SJSA1 (cell line): ENCODE results near the gene NFE2. TPM values are rescaled to one million over a fixed set of nuclear protein-coding genes. Genes with fewer than 3 reads are reported as not detected.
"Not testable (repeated sequence)": the region's sequence is repeated elsewhere in the genome, so short reads cannot be mapped to it uniquely, and the experiment has no call there.

Experiments
- DNase-seq, 2 experiments: peaks; one replicate each; pipeline ENCODE4 v3.0.0-alpha.2; 2015 to 2020; ENCODE audit warnings: low spot score in 2 of 2, low read depth in 1 of 2
- H3K27ac ChIP-seq: fragments of 250-450 bp; sonication (Bioruptor Pico); 2 replicates; pipeline ENCODE4 v1.5.1; 2020; ENCODE audit warnings: mild to moderate bottlenecking, moderate library complexity
- H3K27me3 ChIP-seq: fragments of 250-450 bp; sonication (Bioruptor Pico); replicated peaks from 2 replicates; pipeline ENCODE4 v1.5.1; 2020; ENCODE audit warnings: mild to moderate bottlenecking, moderate library complexity
- H3K36me3 ChIP-seq: fragments of 250-450 bp; sonication (Bioruptor Pico); 2 replicates; pipeline ENCODE4 v1.5.1; 2020; ENCODE audit warnings: mild to moderate bottlenecking
- H3K4me1 ChIP-seq: fragments of 250-450 bp; sonication (Bioruptor Pico); replicated peaks from 2 replicates; pipeline ENCODE4 v1.6.1; 2021; ENCODE audit warnings: mild to moderate bottlenecking
- H3K4me3 ChIP-seq: fragments of 250-450 bp; sonication (Bioruptor Pico); 2 replicates; pipeline ENCODE4 v1.5.1; 2020; ENCODE audit warnings: mild to moderate bottlenecking
- H3K9me3 ChIP-seq: fragments of 250-450 bp; sonication (Bioruptor Pico); replicated peaks from 2 replicates; pipeline ENCODE4 v1.5.1; 2020; ENCODE audit warnings: mild to moderate bottlenecking
- total RNA-seq: library from RNA; depleted of rRNA; stranded (reverse); fragments of >200 nt; shearing (Covaris generic); gene quantifications from 2 replicates; pipeline ENCODE4 v1.2.3, GENCODE V29; 2014

The NFE2 gene
- total RNA-seq, 1 experiment from 2014 or later = not detected

DNA sequence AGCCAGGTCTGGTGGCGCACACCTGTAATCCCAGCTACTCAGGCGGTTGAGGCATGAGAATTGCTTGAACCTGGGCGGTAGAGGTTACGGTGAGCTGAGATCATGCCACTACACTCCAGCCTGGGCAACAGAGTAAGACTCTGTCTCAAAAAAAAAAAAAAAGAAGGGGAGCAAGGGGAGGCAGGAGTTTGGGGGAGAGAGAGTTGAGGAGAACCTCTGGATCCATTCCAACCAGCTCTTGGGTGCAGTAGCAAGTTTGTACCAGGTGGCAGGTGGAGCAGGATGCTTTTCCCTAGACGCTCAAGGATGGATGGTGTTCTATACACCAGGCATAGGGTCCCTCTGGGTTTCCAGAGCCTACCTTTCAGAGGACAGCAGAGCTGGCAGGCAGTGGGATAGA lies 1.9 kb downstream of the NFE2 start:
- peaks cover 12% of the 10 kb centered on the region for H3K27me3 ChIP-seq
- peaks cover 16% of the 10 kb centered on the region for H3K4me1 ChIP-seq
- no peak overlapping the region for H3K27ac ChIP-seq
- no peaks in the 10 kb centered on the region for H3K9me3 ChIP-seq
- H3K4me3 ChIP-seq = no peak overlapping the region
- no peak for DNase-seq
- H3K36me3 ChIP-seq = no peaks in the 10 kb centered on the region

GRCh38 chr12:54296393-54297099 lies 4.3 kb downstream of the NFE2 start:
- H3K9me3 ChIP-seq = no peaks in the 10 kb centered on the region
- no peak overlapping the region for H3K27ac ChIP-seq
- H3K27me3 ChIP-seq = 0 out of 2 replicates have a peak, but pooled peaks cover 3% of the 10 kb centered on the region
- DNase-seq = no peak
- H3K36me3 ChIP-seq = no peaks in the 10 kb centered on the region
- peaks cover 16% of the 10 kb centered on the region for H3K4me1 ChIP-seq
- no peak overlapping the region for H3K4me3 ChIP-seq

DNA sequence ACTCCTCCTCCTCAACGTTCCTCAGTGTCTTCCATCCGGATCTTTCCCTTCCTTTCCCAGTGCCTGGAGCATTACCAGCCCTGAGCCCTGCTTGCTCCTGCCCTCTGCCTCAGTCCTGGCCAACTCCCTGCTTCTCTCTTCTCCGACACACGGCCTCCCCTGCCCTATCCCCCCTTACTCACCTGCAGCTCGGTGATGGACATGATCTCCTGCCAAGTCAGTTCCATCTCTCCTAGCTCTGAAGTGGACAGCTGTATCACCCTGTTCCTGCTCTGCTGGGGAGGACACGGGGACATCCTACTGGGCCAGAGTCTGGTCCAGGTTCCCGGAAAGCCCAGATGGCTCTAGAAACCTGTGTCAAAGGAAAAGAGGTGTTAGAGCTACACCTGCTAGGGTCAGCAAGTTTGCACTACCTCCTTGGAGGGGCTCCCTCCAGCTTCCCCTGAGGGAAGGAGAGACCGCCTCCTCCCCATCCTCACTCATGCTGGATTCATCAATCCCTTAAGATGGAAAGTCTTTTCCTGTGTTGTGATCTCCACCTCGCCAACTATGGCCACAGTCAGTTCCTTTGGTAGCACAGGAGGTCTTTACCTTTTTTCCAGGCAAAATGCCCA lies 5.8 kb downstream of the NFE2 start:
- no peak for DNase-seq
- Histone ChIP-seq H3K4me1 (peaks cover 4% of the 10 kb centered on the region), H3K27me3 (0 out of 2 replicates have a peak, but pooled peaks cover 3% of the 10 kb centered on the region), H3K27ac (no peak overlapping the region), H3K4me3 (no peak overlapping the region), H3K9me3 (no peaks in the 10 kb centered on the region), H3K36me3 (no peaks in the 10 kb centered on the region)

DNA sequence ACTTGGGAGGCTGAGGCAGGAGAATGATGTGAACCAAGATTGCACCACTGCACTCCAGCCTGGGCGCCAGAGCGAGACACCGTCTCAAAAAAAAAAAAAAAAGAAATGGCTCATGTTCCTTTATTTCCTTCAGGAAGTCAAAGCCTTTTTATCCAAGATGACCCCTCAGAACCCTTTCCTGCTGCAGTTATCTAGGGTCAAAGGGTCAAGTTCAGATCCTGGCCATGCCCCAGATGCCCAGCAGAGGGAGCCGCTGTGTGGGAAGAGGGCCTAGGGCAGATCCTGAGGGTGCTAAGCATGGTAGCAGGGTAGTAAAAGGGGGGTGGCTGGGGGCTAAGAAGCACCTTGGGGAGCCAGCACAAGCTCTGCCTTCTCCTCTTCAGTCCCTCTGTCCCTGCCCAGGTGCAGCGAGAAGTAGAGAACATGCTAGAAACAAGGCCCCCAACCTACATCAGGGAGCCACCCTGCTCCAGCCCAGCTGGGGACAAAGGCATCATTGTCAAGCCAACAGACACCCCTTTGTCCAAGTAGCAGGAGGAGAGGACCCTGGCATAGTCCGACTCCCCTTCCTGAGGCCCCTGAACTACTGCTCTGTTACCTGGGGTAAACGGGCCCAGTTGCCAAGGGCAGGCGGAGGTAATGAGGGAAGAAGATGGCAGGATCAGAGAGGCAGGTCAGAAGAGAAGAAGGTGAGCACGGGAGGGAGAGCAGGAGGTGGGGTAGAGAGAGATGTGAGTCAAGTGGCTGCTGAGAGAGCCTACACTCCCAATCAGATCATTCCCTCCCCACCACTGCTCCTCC lies 6.5 kb downstream of the NFE2 start:
- DNase-seq = peak in 1 of 2 experiments; percentile 56
- H3K27ac ChIP-seq = no peak overlapping the region
- no peaks in the 10 kb centered on the region for H3K4me1 ChIP-seq

DNA sequence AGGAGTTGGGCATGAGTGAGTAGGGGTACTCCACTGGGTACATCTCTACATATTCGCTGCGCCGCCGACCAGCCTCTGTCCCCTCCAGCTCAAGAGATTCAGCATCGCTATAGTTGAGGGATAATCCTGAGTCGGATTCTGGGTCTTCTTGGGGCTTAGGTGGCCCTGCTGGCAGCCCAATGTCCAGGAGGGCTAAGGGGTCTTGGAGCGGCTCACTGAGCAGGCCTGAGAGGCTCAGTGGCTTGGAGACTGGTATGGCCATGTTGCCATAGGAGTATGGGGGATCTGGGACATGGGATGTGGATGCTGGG lies 7.9 kb downstream of the NFE2 start:
- no peak for DNase-seq
- no peak overlapping the region for H3K4me3 ChIP-seq
- H3K27me3 ChIP-seq = no peaks in the 10 kb centered on the region
- H3K4me1 ChIP-seq = no peaks in the 10 kb centered on the region
- H3K27ac ChIP-seq = no peak overlapping the region
- no peaks in the 10 kb centered on the region for H3K9me3 ChIP-seq
- peaks cover 9% of the 10 kb centered on the region for H3K36me3 ChIP-seq

More for the DNA sequence above, 6.5 kb downstream of the NFE2 start:
- Histone ChIP-seq H3K36me3 (no peaks in the 10 kb centered on the region), H3K27me3 (0 out of 2 replicates have a peak, but pooled peaks cover under 1% of the 10 kb centered on the region), H3K9me3 (no peaks in the 10 kb centered on the region), H3K4me3 (no peak overlapping the region)

DNA sequence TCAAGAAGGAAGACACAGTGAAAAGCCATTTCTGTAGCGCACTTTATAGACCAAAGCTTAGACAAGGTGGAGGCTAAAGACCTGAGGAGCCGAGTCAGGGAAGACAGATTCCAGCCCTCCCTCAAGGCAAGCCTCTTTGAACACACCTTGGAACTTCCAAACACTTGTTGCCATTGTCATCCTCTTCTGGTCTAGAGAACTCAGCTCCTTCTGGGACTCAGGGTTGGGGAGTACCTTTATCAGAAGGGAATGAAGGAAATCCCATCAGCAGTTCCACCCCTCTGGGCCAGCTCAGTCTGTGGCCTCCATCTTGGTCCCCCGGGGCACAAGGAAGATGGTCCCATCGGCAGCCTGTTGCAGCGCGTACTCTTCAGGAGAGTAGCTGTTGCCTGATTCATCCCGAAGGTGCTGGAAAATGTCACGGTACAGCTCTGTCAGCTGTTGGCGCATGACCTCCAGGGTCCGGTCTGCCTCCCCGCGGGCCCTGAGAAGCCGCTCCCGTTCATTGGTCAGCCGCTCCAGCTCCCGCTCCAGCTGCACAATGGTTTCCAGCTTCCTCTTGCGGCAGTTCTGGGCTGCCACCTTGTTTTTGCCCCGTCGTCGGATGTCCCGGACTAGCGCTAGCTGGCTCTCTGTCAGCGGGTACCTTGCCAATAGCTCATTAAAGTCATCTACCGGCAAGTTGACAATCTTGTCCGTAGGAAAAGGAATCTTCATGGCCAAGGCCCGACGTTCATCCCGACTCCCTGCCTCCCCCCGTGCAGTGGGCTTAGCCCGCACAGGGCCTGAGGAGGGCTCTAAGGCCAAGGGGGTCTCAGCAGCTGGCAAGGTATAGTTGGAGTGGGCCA lies 8.5 kb downstream of the NFE2 start:
- DNase-seq = no peak
- no peaks in the 10 kb centered on the region for H3K4me1 ChIP-seq
- peaks cover 15% of the 10 kb centered on the region for H3K36me3 ChIP-seq
- H3K27me3 ChIP-seq = no peaks in the 10 kb centered on the region
- no peak overlapping the region for H3K27ac ChIP-seq
- H3K9me3 ChIP-seq = no peaks in the 10 kb centered on the region
- H3K4me3 ChIP-seq = no peak overlapping the region

GRCh38 chr12:54287261-54288157 lies 13.3 kb downstream of the NFE2 start:
- Histone ChIP-seq H3K4me1 (peaks cover 18% of the 10 kb centered on the region), H3K27me3 (no peaks in the 10 kb centered on the region), H3K36me3 (peaks cover 63% of the 10 kb centered on the region), H3K4me3 (no peak overlapping the region), H3K9me3 (no peaks in the 10 kb centered on the region), H3K27ac (no peak overlapping the region)
- no peak for DNase-seq

GRCh38 chr12:54286042-54287030 lies 14.5 kb downstream of the NFE2 start:
- H3K4me3 ChIP-seq = no peak overlapping the region
- H3K4me1 ChIP-seq = peaks cover 20% of the 10 kb centered on the region
- DNase-seq = no peak
- H3K36me3 ChIP-seq = peaks cover 74% of the 10 kb centered on the region
- no peaks in the 10 kb centered on the region for H3K27me3 ChIP-seq
- H3K9me3 ChIP-seq = no peaks in the 10 kb centered on the region
- H3K27ac ChIP-seq = no peak overlapping the region

GRCh38 chr12:54285150-54286041 lies 15.4 kb downstream of the NFE2 start:
- no peak overlapping the region for H3K4me3 ChIP-seq
- no peaks in the 10 kb centered on the region for H3K27me3 ChIP-seq
- H3K36me3 ChIP-seq = peaks cover 82% of the 10 kb centered on the region
- no peak for DNase-seq
- H3K9me3 ChIP-seq = no peaks in the 10 kb centered on the region
- H3K4me1 ChIP-seq = peaks cover 20% of the 10 kb centered on the region
- H3K27ac ChIP-seq = no peak overlapping the region

DNA sequence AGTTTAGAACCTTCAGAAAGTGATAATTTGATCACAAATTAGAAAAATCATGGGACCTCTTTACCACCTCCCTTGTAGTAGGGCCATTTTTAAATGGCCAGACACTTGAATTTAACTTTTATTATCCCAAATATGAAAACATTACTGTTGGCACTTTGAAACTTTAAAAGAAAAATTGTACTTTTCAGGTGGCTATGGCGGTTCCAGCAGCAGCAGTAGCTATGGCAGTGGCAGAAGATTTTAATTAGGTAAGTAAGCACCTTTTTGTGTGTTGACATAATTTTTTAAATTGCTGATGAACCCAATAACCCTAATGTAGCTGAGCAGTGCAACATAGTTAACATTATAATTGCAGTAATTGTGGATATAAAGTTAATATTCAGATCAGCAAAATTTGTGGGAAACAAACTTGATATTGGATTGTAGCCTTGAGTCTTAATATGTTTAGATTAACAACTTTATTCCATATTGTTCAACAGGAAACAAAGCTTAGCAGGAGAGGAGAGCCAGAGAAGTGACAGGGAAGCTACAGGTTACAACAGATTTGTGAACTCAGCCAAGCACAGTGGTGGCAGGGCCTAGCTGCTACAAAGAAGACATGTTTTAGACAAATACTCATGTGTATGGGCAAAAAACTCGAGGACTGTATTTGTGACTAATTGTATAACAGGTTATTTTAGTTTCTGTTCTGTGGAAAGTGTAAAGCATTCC lies 16.6 kb downstream of the NFE2 start:
- peaks cover 84% of the 10 kb centered on the region for H3K36me3 ChIP-seq
- DNase-seq, H3K27me3 ChIP-seq, H3K9me3 ChIP-seq, H3K27ac ChIP-seq: not testable (repeated sequence)
- peak overlapping the region; percentile 61 for H3K4me3 ChIP-seq
- H3K4me1 ChIP-seq = peaks cover 20% of the 10 kb centered on the region
